HG03045 (cell line): ENCODE results near the gene MYMK.

Source experiments
- ATAC-seq: cut with Tn5 transposase; IDR thresholded peaks from one replicate; pipeline ENCODE4 v1.9.1; 2021; ENCODE audit warnings: mild to moderate bottlenecking, moderate library complexity; ENCODE audit not compliant: unreplicated experiment

Gene MYMK

GRCh38 chr9:133536080-133536479, 11.3 kb upstream of the MYMK start:
- no peak for ATAC-seq

- no peak for ATAC-seq
Measured at GRCh38 chr9:133535306-133535877, 10.6 kb upstream of the MYMK start.

GRCh38 chr9:133534346-133535291, 9.9 kb upstream of the MYMK start, which contains the start of gene ADAMTSL2:
Gene ADAMTSL2, plus strand, starts transcription at chr9:133534704. Its CDS starts 2,009 bp downstream, at chr9:133536713.
- ATAC-seq: no peak

GRCh38 chr9:133533857-133534256, 9.1 kb upstream of the MYMK start:
- ATAC-seq: no peak

- no peak for ATAC-seq
Measured at GRCh38 chr9:133532937-133533668, 8.3 kb upstream of the MYMK start.

GRCh38 chr9:133531293-133531692, 6.5 kb upstream of the MYMK start:
- ATAC-seq: no peak

GRCh38 chr9:133529874-133530273, 5.1 kb upstream of the MYMK start:
- ATAC-seq: no peak

GRCh38 chr9:133529457-133529856, 4.7 kb upstream of the MYMK start:
- ATAC-seq: no peak

- no peak for ATAC-seq
Measured at GRCh38 chr9:133528876-133529241, 4.1 kb upstream of the MYMK start.

- ATAC-seq: no peak
Measured at GRCh38 chr9:133528001-133528875, 3.5 kb upstream of the MYMK start.

GRCh38 chr9:133527444-133527920, 2.7 kb upstream of the MYMK start:
- ATAC-seq: no peak

GRCh38 chr9:133526721-133527321, 2.1 kb upstream of the MYMK start:
- ATAC-seq: no peak

- no peak for ATAC-seq
Measured at GRCh38 chr9:133525677-133526076, 918 bp upstream of the MYMK start.

GRCh38 chr9:133524146-133524545, 613 bp downstream of the MYMK start:
- no peak for ATAC-seq

- no peak for ATAC-seq
Measured at GRCh38 chr9:133523106-133523505, 1.7 kb downstream of the MYMK start.

GRCh38 chr9:133522073-133522910, 2.5 kb downstream of the MYMK start:
- no peak for ATAC-seq

- ATAC-seq: no peak
Measured at GRCh38 chr9:133521122-133522072, 3.4 kb downstream of the MYMK start.
